ENCODE data around the gene OLFM4.

OLFM4 gene

GRCh38 chr13:53100394-53101063 is 71.9 kb downstream of the OLFM4 start:
- H3K27ac ChIP-seq (ENCODE audit: low read depth, low read length), result no peak overlapping the region
- H3K36me3 ChIP-seq (ENCODE audit: control insufficient read depth, insufficient read depth, low read length), result no peaks in the 10 kb centered on the region
- H3K9me3 ChIP-seq (ENCODE audit: control insufficient read depth, insufficient read depth, low read depth, low read length), result no peaks in the 10 kb centered on the region
- H3K4me3 ChIP-seq (ENCODE audit: low read depth, low read length), result no peak overlapping the region
- H3K9ac ChIP-seq (ENCODE audit: low read length), result no peak overlapping the region
- no peaks in the 10 kb centered on the region for H3K27me3 ChIP-seq (ENCODE audit: control insufficient read depth, insufficient read depth, low read length)
- no peaks in the 10 kb centered on the region for H3K4me1 ChIP-seq (ENCODE audit: control insufficient read depth, insufficient read depth, low read length)
